ENCODE data around the gene GAS1.

Gene GAS1

DNA sequence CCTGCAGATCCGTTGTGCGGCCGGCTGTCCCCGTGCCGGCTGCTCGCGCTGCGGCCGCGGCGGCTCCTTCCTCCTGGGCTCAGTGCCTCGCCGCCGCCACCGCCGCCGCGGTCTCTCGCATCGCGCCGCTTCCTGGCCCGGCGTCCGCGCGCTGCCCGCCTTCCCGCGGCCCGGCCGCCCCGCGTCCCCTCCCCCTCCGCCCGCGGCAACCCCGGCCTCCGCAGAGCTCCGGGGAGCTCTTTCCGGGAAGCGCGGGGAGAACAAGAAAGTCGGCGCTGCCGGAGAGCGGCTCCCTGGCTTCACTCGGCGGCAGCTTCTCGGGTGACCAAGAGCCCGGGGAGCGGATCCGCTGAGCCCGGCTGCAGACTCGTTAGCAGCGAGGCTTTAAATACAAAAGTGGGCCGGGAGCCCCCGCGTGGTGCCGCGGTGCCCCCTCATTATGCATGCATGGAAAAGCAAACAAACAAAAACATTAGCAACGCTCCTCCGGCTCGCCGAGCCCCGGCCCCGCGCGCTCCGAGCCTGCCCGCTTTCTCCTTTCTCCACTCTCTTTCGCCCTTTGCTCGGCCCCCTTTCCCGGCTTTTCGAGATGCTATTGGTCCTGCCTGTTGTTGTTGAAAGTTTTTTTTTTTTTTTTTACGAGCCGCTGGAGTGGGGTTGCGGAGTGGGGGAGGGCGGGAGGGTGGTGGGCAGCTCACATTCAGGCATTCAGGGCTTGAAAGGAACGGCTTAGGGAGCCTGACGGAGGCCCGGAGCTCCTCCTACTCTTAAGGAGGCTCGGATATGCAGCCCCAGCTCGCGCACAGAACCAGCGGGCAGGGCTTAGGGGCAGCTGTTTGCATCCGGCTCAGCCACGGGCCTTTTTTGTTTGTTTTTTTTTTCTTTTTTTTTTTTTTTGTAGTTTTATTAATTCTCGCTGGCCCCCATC is at the start of gene GAS1:
Gene GAS1 (minus strand): TSS at position 361 of the 928 bp plus-strand sequence. CDS start 727 bp downstream, outside the sequence.
- DNase-seq = peak; percentile 93

DNA sequence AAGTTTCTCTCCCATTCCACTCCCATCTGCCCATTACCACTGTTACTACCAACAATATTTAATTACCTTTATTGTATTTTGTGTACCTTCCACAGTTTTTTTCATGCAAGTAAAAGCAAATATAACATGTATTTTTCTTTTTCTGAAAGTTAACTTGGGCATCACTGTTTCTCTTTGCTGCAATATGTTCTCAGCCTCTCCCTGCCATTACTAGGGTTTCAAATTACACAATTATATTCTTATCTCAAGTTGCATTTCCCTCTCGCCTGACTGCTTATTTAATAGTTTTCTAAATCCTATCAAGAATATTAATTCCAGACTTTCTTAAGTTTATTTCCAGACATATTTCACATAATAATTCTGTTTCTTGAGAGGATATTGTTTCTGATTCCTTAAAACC is 46.9 kb upstream of the GAS1 start:
- peak; percentile 78 for DNase-seq

- DNase-seq = peak; percentile 30
Observed at GRCh38 chr9:86993830-86994229, 46.5 kb upstream of the GAS1 start.

GRCh38 chr9:86991077-86991476 is 43.8 kb upstream of the GAS1 start:
- no peak for DNase-seq

- no peak for DNase-seq
Observed at GRCh38 chr9:86990290-86990689, 43.0 kb upstream of the GAS1 start.

DNA sequence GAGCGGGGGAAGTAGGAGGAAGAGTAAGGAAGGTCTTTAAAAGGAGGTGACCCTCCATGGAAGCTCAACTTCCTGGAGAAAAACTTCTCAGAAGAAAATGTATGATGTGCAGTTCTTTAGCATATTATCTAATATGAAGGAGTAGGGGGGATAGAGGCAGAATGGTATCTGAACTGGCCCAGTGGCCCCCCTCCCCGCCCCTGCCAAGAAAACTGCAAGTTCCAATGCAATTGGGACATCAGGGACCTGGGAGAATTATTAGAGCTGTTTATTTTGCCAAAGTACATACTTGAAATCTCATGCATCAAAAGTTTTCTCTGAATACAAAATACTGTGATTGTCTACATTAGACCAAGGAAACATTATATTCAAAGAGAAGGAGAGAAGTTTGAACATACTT is 40.6 kb upstream of the GAS1 start:
- DNase-seq = no peak

DNA sequence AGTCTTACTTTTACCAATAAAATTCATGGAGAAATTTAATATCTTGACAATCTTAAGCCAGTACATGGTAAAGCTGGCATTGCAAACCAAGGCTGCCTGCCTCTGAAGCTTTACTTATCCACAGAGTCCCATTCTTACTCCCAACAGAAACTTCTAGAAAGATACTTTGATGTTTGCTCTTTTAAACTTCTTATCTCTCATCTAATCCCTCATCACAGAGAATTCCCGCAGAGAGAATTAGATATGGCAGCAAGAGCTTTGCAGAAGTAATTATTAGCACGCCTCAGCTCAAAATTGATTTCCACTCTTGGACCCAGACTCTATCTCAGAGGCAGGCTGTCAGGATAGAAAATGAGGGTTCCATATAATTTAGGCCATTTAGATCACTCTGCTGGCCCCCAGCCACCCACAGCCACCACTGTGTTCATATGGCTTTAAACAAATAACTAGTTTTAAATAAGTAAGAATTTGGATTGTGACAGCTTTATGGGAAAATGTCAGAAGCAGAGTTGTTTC is 37.9 kb upstream of the GAS1 start:
- DNase-seq = no peak

GRCh38 chr9:86983620-86984259 is 36.4 kb upstream of the GAS1 start:
- peak; percentile 65 for DNase-seq

- no peak for DNase-seq
Observed at GRCh38 chr9:86983249-86983619, 35.9 kb upstream of the GAS1 start.

- DNase-seq = no peak
Observed at GRCh38 chr9:86980802-86981201, 33.5 kb upstream of the GAS1 start.

DNA sequence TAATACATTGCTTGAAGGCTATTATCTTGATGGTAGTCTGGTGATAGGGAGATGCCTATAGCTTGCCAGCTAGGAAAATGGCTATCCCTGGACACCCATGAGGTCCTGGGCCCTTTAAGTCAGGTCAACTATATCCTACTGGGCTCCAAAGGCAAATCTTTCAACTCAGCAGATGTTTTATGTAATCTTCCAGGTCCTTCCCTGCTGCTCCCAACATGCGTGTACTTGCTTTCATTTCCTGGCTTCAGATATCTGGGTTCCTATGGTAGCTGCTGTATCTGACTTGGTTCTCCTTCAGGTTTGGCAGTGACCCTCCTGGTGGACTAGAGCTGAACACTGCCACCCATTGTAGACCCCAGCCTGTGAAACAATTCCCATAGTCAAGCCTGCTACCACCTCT is 32.4 kb upstream of the GAS1 start:
- DNase-seq = no peak

GRCh38 chr9:86978922-86979474 is 31.7 kb upstream of the GAS1 start:
- peak; percentile 48 for DNase-seq

GRCh38 chr9:86978413-86978812 is 31.1 kb upstream of the GAS1 start:
- DNase-seq = peak; percentile 59

DNA sequence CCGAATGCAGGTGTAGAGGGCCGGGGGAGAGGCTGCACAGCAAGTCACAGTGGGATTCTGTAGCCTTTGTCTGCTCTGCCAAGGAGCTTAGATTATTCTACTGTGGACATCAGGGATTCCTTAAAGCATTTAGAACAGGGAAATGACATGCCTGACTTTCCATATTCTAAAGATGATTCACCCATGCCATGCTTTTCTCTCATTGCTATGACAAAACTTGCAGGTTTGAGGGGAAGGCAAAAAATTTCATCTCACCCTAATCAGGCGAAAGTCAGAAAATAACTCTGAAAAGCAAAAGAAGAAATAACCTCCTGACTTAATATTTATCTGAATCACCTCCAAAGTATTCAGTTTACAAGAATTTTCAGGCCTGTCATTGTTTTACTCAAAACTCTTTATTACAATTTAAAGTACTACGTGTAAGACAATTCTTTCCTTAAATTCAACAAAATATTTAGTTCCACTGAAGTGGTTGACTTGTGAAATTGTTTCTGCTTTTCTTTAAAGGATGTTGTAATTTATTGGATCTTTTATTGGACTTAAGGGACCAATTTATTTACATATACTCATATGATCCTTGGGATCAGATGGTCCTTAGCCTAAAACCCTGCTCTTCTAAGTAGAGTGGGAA is 30.0 kb upstream of the GAS1 start:
- DNase-seq = no peak

DNA sequence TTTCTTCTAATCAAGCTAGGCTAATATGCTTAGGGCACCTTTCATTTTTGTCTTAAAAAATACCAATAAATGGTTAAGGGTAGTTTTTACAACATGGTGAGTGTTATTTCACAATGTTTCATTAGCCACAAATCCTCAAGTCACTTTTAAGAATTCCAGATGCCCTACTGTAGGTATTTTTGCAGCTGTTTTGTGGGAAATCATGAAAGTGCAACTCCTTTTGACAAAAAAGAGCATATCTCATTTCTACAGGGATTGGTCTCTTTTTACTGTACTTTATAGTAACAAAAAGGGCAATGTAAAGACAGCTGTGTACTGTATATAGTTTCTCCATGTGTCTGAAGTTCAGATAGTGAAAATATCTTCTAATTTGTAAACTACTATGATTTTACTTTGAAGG is 28.3 kb upstream of the GAS1 start:
- no peak for DNase-seq

DNA sequence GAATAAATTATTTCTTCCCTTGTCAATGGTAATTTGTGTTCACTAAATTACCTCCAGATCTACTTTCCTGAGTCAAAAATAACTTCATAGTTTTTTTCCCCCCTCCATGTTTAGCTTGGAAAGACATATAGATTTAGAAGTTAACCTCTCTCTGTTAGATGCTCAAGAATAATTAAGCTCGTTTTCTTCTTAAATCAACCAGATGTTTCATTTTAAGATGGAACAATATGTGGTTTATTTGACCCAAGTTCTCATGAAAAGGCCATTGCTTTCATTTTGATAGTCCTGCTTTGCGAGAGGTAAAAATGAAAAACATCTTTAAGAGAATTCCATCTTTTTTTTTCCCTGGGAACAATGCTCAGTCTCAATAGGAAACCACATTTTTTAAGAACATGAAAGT is 27.7 kb upstream of the GAS1 start:
- DNase-seq = no peak

GRCh38 chr9:86974421-86974820 is 27.1 kb upstream of the GAS1 start:
- no peak for DNase-seq

DNA sequence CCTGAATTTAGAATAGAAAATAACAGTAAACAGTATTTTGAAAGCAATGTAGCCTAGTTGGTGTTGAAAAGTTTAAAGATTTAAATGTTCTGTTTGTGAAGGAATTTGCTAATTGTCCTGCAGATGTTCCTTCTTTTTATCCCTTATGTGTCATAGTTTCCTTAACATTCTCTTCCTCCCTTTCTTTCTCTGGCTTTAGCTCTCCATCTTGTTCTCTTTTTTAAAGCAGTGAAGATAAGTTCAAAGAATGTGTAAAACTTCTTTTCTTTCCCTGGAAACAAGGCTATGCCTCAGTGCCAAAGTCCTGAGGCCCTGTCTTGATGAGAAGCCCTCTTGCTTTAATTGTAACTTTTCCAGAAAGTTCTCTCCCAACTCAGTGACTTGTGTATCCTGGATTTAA is 24.4 kb upstream of the GAS1 start:
- DNase-seq = no peak

DNA sequence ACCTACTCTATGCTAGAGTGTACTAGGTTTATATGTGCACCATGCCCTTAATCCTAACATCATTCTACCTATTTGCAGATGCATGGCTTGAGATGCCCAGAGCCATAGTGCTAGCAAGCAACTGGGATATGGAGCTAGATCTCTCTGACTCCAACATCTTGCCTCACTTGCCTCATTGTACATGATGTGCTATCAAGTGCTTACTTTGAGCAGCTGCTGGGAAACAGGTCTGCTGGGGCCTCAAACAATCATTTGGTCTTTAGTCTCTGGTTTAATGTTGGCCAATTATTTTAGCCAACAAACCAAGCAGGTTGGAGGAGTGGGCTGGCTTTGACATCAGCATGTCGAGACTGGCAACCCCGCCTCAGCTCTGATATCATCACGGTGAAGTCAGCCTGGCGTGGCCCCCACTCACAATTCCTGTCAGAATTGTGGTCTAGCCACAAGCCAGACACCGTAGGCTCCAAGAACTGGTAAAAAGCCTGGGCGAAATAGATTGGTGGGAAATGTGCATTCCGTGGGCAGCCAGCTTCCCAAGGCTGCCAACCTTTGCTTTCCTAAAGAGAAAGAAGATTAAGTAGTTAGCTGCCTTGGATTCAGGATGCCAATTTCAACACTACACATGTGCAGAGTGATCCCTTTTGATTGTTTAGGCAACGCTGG is 21.1 kb upstream of the GAS1 start:
- no peak for DNase-seq

GRCh38 chr9:86966852-86967511 is 19.7 kb upstream of the GAS1 start:
- no peak for DNase-seq

DNA sequence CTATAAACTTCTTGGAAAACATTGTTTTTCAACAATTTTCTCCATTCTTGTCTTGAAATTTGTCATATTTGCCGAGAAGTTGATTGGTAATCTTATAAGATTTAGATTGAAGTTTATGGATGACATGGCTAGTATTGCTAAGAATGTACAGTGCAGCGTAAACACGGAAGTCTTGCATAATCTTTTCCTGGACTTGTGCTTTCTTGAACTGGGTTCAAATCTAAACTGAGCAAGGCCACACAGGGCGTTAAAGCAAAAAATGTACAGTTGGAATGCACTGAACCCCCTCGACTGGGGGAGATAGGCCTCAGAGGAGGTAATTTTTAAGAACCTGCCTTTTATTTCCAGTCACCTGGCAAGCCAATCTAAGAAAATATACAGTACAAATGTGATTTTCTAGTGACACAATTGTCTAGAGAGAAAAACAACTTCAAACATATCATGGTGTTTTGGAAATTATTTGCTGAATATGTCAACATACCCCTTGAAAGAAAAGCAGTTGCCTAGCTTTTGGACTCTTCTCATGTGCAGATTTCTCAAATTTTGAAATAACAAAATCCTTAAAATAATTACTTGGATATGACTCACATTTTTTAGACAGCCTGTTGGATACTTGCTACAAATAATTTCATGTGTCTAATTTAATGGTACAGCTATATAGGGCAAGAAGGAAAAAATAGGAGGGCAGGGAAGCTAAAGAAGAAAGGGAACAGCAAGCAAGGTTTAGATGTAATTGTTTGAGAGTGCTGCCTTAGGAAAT is 18.5 kb upstream of the GAS1 start:
- no peak for DNase-seq

Measured in NCI-H2171 treated with DMSO at 0.1 percent for 48 hours (cell line).